ENCODE measurements around the gene STK35.

- no peak for TF ChIP-seq FOXA1 (IDR thresholded peaks at IDR 0.05)
- no peak for TF ChIP-seq FOXA1 (CRISPR knock-in tag; IDR thresholded peaks at IDR 0.05)
- TF ChIP-seq KLF15 (CRISPR knock-in tag; IDR thresholded peaks at IDR 0.05; ENCODE audit: borderline replicate concordance) = no peak
- no peak for TF ChIP-seq ZNF10 (CRISPR knock-in tag; IDR thresholded peaks at IDR 0.05; ENCODE audit: borderline replicate concordance, low read depth)
- no peak for TF ChIP-seq EEA1 (CRISPR knock-in tag; IDR thresholded peaks at IDR 0.05; ENCODE audit: borderline replicate concordance)
- TF ChIP-seq NCOA2 (CRISPR knock-in tag; IDR thresholded peaks at IDR 0.05) = no peak
- TF ChIP-seq SRF (IDR thresholded peaks at IDR 0.05; ENCODE audit: low read depth, low read length) = no peak
- TF ChIP-seq CTCF (CRISPR knock-in tag; IDR thresholded peaks at IDR 0.05) = no peak
- TF ChIP-seq PATZ1 (CRISPR knock-in tag; IDR thresholded peaks at IDR 0.05) = no peak
- TF ChIP-seq REST (IDR thresholded peaks at IDR 0.05; ENCODE audit: borderline replicate concordance in 1 of 2, low read depth in 1 of 2, low read length in 2 of 2) = no peak
Observed at GRCh38 chr20:2164966-2165365, 63.3 kb downstream of the STK35 start.

All from HepG2 (cell line).